Aorta (tissue), 5 donors: ENCODE data around the gene TNNI3K. TPM values are rescaled to one million over a fixed set of nuclear protein-coding genes. Genes with fewer than 3 reads are reported as not detected.

Experiments used
- ATAC-seq: fragments of 200-7000 bp; cut with Tn5 transposase; one replicate; pipeline ENCODE4 v1.9.1; 2022; ENCODE audit warnings: moderate library complexity; ENCODE audit not compliant: low FRiP score
- DNase-seq, 2 donors: peaks; one replicate each; pipeline ENCODE4 v3.0.0-alpha.2; 2020
- H3K27ac ChIP-seq, 2 donors: one replicate each; pipeline ENCODE4 v1.5.1; 2013; ENCODE audit warnings: low read length in 2 of 2, mild to moderate bottlenecking in 2 of 2, moderate library complexity in 2 of 2, control low read depth in 1 of 2, inconsistent platforms in 1 of 2, low read depth in 1 of 2
- H3K27me3 ChIP-seq, 2 donors: one replicate each; pipeline ENCODE4 v1.6.1; 2013; ENCODE audit warnings: control low read depth in 1 of 2, low read length in 1 of 2, mild to moderate bottlenecking in 1 of 2, moderate library complexity in 1 of 2; ENCODE audit not compliant: insufficient read depth in 2 of 2, control insufficient read depth in 1 of 2
- H3K36me3 ChIP-seq, 2 donors: one replicate each; pipeline ENCODE4 v1.6.1; 2013; ENCODE audit warnings: control low read depth in 1 of 2, low read length in 1 of 2, mild to moderate bottlenecking in 1 of 2; ENCODE audit not compliant: insufficient read depth in 2 of 2, control insufficient read depth in 1 of 2
- H3K4me1 ChIP-seq, 2 donors: one replicate each; pipeline ENCODE4 v1.6.1; 2013; ENCODE audit warnings: low read length in 2 of 2, control low read depth in 1 of 2, mild to moderate bottlenecking in 1 of 2, moderate library complexity in 1 of 2; ENCODE audit not compliant: insufficient read depth in 2 of 2, control insufficient read depth in 1 of 2
- H3K4me3 ChIP-seq, 2 donors: one replicate each; pipeline ENCODE4 v1.5.1; 2013; ENCODE audit warnings: low read length in 2 of 2, control low read depth in 1 of 2, mild to moderate bottlenecking in 1 of 2
- H3K9me3 ChIP-seq: one replicate; pipeline ENCODE4 v1.6.1; 2013; ENCODE audit warnings: mild to moderate bottlenecking, low read length; ENCODE audit not compliant: control insufficient read depth
- WGBS, 2 donors: extraction: QIAGEN DNeasy Blood & Tissue Kit; methylation state at CpG; one replicate each; pipeline ENCODE4 v1.1.7; 2013; 5-methylcytosine and 5-hydroxymethylcytosine counted together
- intact Hi-C, 2 donors: fragments of 100-400 bp; cut with DNase I; formaldehyde crosslinking; loops; one replicate each; pipeline versions ENCODE4 v1.14.2 to v1.15.0; 2022
- polyA plus RNA-seq, 2 donors: library from polyadenylated mRNA; stranded (reverse); fragments of 200-250 nt; gene quantifications; one replicate each; pipeline ENCODE4 v1.2.3, GENCODE V29; 2013
- total RNA-seq, 2 donors: library from RNA; stranded (reverse); fragmentation: NEBNext Ultra II Directional; extraction: Animal tissue kit (Norgen Biotek cat#: 25700); gene quantifications; one replicate each; pipeline ENCODE4 v1.2.1, GENCODE V29; 2021
- donor health status: healthy with polysubstance abuse.
- donor health status: Bipolar disorder and iron deficiency.
- donor health status: DM: no; HTN: no; CAD: no.
- donor health status: DM: no; HTN: no; CAD: no.
- donor health status: DM: yes; HTN: yes; CAD: no.

Gene TNNI3K
- total and polyA plus RNA-seq, 4 donors = 2.8 to 4.2 TPM; not detected in 2

DNA sequence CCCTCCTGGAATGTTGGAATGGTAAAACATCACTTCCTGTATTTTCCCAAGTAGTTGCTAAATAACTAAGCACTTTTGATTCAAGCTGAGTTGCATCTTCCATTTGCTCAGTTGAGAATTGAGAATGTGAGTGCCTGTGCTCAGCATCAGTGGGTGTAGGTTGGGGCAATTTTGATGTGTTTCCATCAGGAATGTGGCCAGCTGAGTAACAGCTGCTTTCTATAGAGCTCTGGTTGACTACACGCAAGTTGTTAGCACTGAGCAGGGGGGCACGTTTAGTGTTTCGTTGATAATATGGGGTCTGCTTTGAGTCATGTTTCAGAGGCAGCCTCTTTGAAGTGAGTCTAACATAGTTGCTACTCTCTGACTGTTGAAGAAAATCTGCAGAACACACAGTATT is 235.7 kb downstream of the TNNI3K start:
- no peaks in the 10 kb centered on the region for H3K27me3 ChIP-seq
- peak; percentile 44 for ATAC-seq
- peaks cover 2 to 3% of the 10 kb centered on the region in 2 donors for H3K4me1 ChIP-seq

DNA sequence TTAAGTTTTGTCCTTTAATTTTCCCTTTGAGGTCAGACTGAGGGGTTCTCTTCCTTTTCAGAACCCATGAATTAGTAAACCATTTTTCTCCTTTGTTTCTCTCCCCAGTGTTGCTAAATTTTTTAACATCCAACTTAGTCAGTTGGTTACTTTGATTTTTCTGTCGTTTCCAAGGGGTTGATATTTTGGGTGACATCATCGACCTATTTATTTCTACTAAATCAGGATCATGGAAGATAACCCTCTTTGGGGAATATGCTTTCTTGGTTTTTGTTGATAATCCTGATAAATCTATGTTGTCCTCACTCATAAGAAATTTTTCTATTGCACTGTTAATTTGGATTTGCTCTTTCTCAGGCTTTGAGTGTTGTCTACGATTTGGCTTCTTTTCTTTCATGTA is 236.3 kb downstream of the TNNI3K start:
- H3K9me3 ChIP-seq = no peaks in the 10 kb centered on the region
- H3K4me3 ChIP-seq = no peak overlapping the region
- DNase-seq = no peak
- H3K4me1 ChIP-seq = peaks cover 2 to 3% of the 10 kb centered on the region in 2 donors
- H3K27ac ChIP-seq = no peak overlapping the region
- intact Hi-C loops = no loop called here
- no peaks in the 10 kb centered on the region for H3K27me3 ChIP-seq
- ATAC-seq = no peak
- WGBS, 2 donors = 36 to 43% methylated on average over 3 of the region's 3 CpGs
- H3K36me3 ChIP-seq = no peaks in the 10 kb centered on the region

More for the DNA sequence above, 235.7 kb downstream of the TNNI3K start:
- WGBS, 2 donors = 2 to 6% methylated on average over 3 of the region's 3 CpGs
- no peaks in the 10 kb centered on the region for H3K9me3 ChIP-seq
- intact Hi-C loops = no loop called here
- no peak overlapping the region for H3K27ac ChIP-seq
- no peaks in the 10 kb centered on the region for H3K36me3 ChIP-seq
- no peak overlapping the region for H3K4me3 ChIP-seq
- no peak for DNase-seq

DNA sequence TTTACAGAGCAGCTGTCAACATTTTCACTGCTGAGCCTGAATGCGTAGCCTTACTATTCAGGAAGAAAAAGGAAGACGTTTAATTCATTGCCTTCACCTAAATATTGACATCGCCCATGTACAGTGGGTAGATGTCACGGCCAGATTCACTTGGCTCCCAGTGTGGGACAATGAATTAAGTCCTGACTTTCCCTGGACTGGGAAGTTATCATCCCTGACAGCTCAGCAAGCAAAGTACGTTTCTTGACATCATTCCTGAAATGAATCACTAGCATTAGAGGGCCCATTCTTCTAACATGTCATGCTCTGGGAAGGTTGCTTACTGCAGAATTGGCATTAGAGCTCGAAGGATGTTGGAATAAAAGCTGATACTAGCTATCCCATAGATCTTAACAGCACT is 239.4 kb downstream of the TNNI3K start:
- Histone ChIP-seq H3K27ac (no peak overlapping the region), H3K9me3 (no peaks in the 10 kb centered on the region), H3K4me3 (no peak overlapping the region), H3K4me1 (peaks cover 2 to 3% of the 10 kb centered on the region in 2 donors), H3K27me3 (no peaks in the 10 kb centered on the region), H3K36me3 (no peaks in the 10 kb centered on the region)
- intact Hi-C loops = no loop called here
- DNase-seq = no peak
- WGBS, 2 donors = 65 to 70% methylated on average over 6 of the region's 6 CpGs
- no peak for ATAC-seq

- intact Hi-C loops = no loop called here
- Histone ChIP-seq H3K4me3 (no peak overlapping the region), H3K27ac (no peak overlapping the region), H3K36me3 (no peaks in the 10 kb centered on the region), H3K27me3 (no peaks in the 10 kb centered on the region), H3K9me3 (no peaks in the 10 kb centered on the region), H3K4me1 (peaks cover 0 to 3% of the 10 kb centered on the region in 2 donors)
- no peak for DNase-seq
- ATAC-seq = no peak
- WGBS, 2 donors = 74 to 82% methylated on average over 2 of the region's 2 CpGs
These were observed 243.8 kb downstream of the TNNI3K start for GRCh38 chr1:74478979-74479378.

DNA sequence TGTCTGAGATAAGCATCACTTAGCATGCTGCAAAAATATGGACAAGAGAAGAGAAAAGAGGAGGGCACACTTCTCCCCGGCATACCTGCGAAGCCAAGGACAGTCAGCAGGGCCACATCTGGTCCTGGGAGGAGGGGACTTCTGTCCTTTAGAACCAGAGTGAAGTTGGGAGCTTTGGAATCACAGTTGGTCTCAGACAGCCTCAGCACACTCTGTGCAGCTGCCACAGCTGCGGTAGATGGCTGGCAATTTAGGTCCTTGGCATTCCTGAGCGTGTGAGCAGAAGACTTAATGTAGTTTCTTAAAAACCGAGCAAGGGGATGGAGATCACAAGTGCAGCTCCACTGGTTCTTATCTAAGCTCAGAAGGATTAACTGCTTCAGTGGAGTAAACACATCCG is 244.9 kb downstream of the TNNI3K start:
- Histone ChIP-seq H3K27ac (no peak overlapping the region), H3K36me3 (no peaks in the 10 kb centered on the region), H3K9me3 (no peaks in the 10 kb centered on the region), H3K4me3 (no peak overlapping the region), H3K4me1 (peaks cover 0 to 2% of the 10 kb centered on the region in 2 donors), H3K27me3 (no peaks in the 10 kb centered on the region)
- ATAC-seq = no peak
- WGBS, 2 donors = 54 to 61% methylated on average over 6 of the region's 6 CpGs
- intact Hi-C loops = no loop called here
- DNase-seq = peak in 1 of 2 donors; percentile 41

GRCh38 chr1:74481607-74482006 is 246.4 kb downstream of the TNNI3K start:
- intact Hi-C loops = no loop called here
- no peaks in the 10 kb centered on the region for H3K27me3 ChIP-seq
- H3K27ac ChIP-seq = no peak overlapping the region
- no peak overlapping the region for H3K4me3 ChIP-seq
- no peak for DNase-seq
- no peaks in the 10 kb centered on the region for H3K4me1 ChIP-seq
- no peaks in the 10 kb centered on the region for H3K9me3 ChIP-seq
- no peaks in the 10 kb centered on the region for H3K36me3 ChIP-seq
- 83 to 90% methylated on average over 3 of the region's 3 CpGs for WGBS, 2 donors
- ATAC-seq = no peak

DNA sequence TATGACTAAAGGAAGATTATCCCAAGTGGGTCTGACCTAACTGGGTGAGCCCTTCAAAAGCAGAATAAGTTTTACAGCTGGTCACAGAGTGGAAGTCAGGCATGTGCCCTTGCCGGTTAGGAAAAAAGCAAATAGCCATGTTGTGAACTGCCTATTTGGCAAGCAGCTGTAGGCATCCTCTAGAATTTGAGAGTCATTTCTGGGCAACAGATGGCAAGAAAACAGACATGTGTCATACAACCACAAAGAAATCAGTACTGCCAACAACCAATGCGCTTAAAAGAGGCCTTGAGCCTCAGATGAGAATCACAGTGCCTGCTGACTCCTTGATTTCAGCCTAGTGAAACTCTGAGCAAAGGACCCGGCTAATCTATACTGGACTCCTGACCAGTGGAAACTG is 250.4 kb downstream of the TNNI3K start:
- H3K27ac ChIP-seq = no peak overlapping the region
- no peaks in the 10 kb centered on the region for H3K36me3 ChIP-seq
- H3K4me1 ChIP-seq = no peaks in the 10 kb centered on the region
- no peak for DNase-seq
- no peak overlapping the region for H3K4me3 ChIP-seq
- intact Hi-C loops = no loop called here
- H3K9me3 ChIP-seq = no peaks in the 10 kb centered on the region
- 87 to 88% methylated on average over 3 of the region's 3 CpGs for WGBS, 2 donors
- H3K27me3 ChIP-seq = no peaks in the 10 kb centered on the region
- ATAC-seq = no peak

DNA sequence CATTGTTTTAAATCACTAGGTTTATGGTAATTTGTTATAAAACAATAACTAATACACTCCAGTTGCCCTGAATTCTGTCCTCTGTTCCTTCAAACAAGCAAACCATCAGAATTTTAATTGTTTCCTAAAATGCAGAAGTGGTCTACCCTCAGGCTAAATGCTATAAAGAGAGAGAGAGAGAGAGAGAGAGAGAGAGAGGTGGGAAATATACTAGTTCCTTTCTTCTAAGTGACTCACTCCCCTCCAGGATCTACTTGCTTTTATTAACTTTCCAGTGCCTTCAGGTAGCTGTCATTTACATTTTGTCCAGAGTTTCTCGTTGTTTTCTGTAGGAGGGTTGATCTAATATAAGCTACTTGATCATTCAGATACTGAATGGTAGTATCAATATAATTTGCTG is 250.8 kb downstream of the TNNI3K start:
- H3K36me3 ChIP-seq = no peaks in the 10 kb centered on the region
- 58 to 90% methylated on average over 1 of the region's 1 CpG for WGBS, 2 donors
- H3K27ac ChIP-seq = no peak overlapping the region
- no peaks in the 10 kb centered on the region for H3K9me3 ChIP-seq
- intact Hi-C loops = no loop called here
- DNase-seq (no peak), ATAC-seq (no peak)
- H3K4me1 ChIP-seq = no peaks in the 10 kb centered on the region
- H3K4me3 ChIP-seq = no peak overlapping the region
- H3K27me3 ChIP-seq = no peaks in the 10 kb centered on the region

DNA sequence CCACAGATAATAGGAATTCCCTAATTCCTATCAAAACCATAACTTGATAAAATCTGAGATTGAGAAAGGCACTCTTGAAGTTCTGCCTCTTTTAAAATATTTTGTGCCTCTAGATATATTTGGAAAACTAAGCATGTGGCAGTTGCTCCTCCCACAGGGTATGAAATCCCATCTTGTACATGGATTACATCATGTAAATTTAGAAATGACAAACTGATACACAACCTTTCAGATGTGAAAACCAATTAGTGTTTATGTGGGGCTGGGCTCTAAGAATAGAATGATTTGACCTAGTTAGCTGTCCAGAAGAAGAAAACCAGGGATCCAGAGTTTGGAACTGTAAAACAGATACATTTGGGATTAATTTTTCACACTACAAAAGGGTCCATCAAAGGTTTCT is 261.5 kb downstream of the TNNI3K start:
- Histone ChIP-seq H3K4me1 (no peaks in the 10 kb centered on the region), H3K27me3 (no peaks in the 10 kb centered on the region), H3K27ac (no peak overlapping the region), H3K36me3 (no peaks in the 10 kb centered on the region), H3K9me3 (no peaks in the 10 kb centered on the region), H3K4me3 (no peak overlapping the region)
- intact Hi-C loops = no loop called here
- no peak for ATAC-seq
- DNase-seq = no peak
